Measurements from ENCODE around the gene RNF121. TPM values are rescaled to one million over a fixed set of nuclear protein-coding genes. Genes with fewer than 3 reads are reported as not detected.

Gene RNF121
- total RNA-seq, 1 donor from 2014 or later: 23.0 TPM

- intact Hi-C loops (cut with DNase I): no loop called here
- DNase-seq (ENCODE audit: missing footprints) (no peak), ATAC-seq (no peak)
Observed at GRCh38 chr11:71999798-72000197, 71.0 kb downstream of the RNF121 start.

GRCh38 chr11:72000202-72000867, 71.5 kb downstream of the RNF121 start:
- no peak for DNase-seq (ENCODE audit: missing footprints)
- no peak for ATAC-seq
- intact Hi-C loops (cut with DNase I): no loop called here

DNA sequence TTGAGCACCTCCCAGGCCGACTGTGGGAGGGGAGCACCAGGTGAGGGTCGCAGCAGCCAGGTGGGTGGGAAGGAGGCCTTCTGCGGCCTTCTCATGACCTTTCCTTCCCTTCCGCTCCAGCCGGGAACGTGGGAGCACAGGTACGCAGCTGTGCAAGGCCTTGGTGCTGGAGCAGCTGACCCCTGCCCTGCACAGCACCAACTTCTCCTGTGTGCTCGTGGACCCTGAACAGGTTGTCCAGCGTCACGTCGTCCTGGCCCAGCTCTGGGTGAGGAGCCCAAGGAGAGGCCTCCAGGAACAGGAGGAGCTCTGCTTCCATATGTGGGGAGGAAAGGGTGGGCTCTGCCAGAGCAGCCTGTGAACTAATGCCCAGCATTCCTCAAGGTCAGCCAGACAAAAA, 72.4 kb downstream of the RNF121 start:
- ATAC-seq (no peak), DNase-seq (ENCODE audit: missing footprints) (no peak)
- intact Hi-C loops (cut with DNase I): no loop called here

- ATAC-seq: no peak
- intact Hi-C loops (cut with DNase I): no loop called here
- no peak for DNase-seq (ENCODE audit: missing footprints)
Observed at GRCh38 chr11:72001834-72002591, 73.2 kb downstream of the RNF121 start.

DNA sequence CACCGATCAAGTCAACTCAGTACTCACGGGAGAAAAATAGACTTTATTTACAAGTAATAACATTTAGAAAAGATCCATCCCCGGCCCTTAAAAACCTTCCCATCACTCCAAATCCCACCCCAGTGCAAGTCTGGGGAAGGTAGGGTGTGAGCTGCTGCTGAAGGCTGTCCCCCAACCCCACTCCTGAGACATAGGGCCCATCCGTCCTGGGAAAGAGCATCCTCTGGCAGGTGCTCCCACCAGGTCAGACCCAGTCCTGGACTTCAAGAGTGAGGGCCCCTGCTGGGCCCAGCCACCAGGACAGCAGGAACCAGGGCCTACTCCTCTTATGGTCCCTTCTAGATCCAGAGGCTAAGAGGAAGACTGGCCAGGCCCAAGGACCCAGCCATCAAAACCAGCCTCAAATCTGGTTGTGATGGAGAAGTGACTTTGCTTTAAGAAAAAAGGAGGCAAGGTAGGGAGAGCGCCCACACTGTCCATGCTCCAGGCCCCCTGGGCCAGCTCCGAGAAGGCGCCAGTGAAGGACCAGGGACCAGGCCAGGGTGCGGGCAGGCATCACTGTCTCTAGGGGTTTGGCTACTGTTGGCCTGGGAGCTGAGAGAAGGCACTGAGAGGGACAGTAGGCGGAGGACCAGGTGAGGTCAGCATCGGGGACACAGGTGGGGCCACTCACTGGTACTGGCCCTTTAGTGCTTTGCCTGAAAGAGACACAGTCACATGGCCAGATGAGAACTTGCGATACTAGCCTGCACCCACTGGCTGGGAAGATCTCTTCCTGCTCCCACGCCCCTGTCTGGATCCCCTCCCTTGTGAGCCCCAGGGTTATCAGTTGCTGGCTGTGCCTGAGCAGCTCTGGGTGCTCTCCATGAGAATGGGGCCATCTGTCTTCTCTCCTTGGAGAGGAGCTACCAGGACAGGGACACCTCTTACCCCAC, 74.3 kb downstream of the RNF121 start:
- intact Hi-C loops (cut with DNase I): no loop called here
- no peak for ATAC-seq

DNA sequence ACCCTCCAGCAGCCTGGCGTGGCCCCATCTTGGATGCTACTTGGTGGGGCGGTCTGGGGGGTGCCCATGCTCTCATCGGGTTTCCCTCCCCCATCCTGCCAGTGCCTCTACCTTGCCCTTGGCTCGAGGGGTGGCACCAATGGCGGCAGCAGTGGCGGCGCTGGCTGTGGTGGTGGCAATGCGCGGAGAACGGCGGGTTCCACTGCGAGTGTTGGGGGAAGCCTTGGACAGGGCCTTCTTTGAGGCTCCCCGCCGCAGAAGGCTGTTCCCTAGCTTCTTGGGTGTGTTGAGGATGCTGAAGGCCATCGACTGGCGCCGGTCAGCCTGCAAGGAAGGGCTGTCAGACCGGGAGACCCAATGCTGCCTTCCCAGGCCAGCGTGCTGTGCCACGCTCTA, 74.9 kb downstream of the RNF121 start:
- no peak for DNase-seq (ENCODE audit: missing footprints)
- intact Hi-C loops (cut with DNase I): no loop called here
- no peak for ATAC-seq

More for the DNA sequence above, 74.3 kb downstream of the RNF121 start:
- DNase-seq (ENCODE audit: missing footprints): no peak

DNA sequence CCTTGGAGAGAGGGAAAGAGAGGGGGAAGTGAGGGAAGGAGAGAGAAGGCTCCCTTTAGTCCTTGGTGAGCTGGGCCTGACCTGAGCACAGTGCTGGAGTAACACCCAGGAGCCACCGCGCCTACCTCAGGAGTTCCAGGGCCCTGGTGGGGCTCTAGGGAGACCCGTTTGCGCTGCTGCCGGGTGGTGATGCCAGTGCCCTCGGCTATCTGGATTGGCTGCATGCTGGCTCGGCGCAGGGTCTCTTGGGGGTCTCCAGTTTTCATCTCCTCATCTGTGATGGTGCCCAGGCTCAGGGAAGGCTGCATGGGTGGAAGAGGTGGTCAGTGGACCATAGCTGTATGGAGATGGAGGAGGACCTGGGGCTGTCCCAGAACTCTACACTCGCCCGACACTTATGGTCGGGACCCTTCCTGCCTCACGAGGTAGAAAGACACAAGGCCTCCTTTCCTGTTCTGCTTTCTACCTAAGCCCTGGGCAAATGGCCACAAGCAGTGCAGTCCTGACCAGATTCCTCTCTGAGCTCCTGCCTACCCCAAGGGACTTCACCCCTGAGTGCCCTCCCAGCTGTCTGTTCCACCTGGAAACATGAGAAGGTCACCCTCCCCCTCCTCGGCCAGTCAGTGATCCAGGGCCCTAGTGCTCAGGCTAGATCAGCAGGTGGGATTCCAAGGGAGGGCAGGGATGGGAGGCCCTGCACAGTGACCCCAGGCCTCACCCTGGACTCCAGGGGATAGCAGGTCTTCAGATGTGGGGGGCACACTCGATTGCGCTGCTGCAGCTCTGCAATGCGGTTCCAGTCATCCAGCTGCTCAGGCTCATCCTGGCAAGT, 75.9 kb downstream of the RNF121 start:
- DNase-seq (ENCODE audit: missing footprints) (no peak), ATAC-seq (no peak)
- intact Hi-C loops (cut with DNase I): no loop called here

DNA sequence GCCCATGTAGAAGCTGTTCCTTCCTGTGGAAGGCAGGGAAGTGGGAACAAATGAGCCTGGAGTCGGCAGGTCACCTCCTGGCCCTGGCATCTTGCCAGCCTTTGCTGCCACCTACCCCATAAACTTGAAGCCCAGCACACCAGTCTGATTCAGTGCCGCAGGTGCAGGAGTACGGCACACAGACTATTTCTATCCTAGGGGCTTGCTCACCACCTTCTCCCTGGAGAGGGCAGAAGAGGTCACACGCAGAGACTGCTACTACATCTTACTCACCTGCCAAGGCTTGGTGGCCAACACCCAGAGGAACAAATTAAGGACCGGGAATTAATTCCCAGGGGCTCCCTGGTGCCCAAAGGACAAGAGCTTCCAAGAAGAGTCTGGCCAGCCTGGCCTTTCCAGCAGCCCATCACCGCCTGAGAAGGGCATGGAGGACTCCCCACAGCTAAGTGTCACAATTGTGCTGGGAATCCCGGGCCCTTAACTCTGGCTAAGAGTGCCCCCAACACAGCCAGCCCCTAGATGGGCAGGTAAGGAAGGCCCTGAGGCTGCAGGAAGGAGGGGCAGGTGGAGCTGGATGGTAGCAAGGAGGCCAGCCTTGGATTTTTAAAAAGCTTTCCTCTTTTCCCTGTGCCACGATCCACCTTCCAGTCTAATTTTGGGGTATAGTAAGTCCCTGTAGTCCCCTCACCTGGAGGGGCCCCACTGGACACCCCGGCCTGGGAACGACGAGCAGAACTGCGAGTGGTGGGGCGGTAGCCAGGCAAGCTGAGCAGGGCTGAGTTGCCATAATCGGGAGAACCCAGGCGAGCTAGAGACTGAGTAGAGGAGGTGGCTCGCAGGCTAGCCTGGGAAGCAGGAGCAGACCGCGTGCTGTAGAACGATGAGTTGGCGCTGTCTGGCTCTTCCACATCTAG, 76.8 kb downstream of the RNF121 start:
- DNase-seq (ENCODE audit: missing footprints): no peak
- intact Hi-C loops (cut with DNase I): no loop called here
- no peak for ATAC-seq

DNA sequence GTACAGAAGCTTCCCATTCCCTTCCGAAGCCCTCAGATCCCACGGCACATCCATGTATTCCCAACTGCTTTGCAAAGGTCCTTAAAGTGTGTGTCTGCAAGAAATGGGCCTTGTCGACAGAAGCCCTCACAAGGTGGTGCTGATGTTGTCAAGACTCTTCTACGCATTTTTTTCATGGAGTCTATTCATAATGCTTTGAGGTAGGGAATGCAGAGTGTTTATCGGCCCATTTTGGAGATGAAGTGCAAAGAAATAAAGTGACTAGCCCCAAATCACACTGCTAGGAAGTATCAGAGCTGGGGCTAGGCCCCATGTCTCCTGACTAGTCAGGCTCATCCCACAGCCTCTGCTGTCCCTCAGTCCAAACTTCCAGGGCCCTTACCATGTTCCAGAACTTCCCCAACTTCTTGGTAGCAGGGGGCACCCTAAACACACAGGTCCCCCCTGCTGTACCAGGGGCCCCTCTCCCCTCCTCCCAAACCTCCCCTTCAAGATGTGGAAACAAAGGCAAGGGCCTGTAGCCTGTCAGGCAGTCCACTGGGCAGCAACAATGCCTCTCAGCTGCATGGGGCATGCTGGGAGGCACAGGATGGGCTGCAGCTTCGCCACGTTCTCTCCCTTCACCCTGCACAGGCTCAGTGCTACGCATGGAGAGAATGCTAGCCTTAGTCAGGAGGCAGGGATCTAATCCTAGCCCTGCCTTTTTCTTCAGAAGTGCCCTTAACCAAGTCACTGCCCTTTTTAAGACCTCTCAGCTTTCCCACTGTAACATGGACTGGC, 77.7 kb downstream of the RNF121 start:
- ATAC-seq (no peak), DNase-seq (ENCODE audit: missing footprints) (no peak)
- intact Hi-C loops (cut with DNase I): no loop called here

- no peak for ATAC-seq
- no peak for DNase-seq (ENCODE audit: missing footprints)
- intact Hi-C loops (cut with DNase I): no loop called here
Observed at GRCh38 chr11:72007089-72007476, 78.2 kb downstream of the RNF121 start.

GRCh38 chr11:72007587-72007986, 78.7 kb downstream of the RNF121 start:
- intact Hi-C loops (cut with DNase I): no loop called here
- DNase-seq (ENCODE audit: missing footprints) (no peak), ATAC-seq (no peak)

GRCh38 chr11:72008728-72009127, 79.9 kb downstream of the RNF121 start:
- intact Hi-C loops (cut with DNase I): no loop called here
- no peak for ATAC-seq

GRCh38 chr11:72009156-72009555, 80.3 kb downstream of the RNF121 start:
- ATAC-seq (no peak), DNase-seq (ENCODE audit: missing footprints) (no peak)
- intact Hi-C loops (cut with DNase I): no loop called here

More at GRCh38 chr11:72008728-72009127, 79.9 kb downstream of the RNF121 start:
- DNase-seq (ENCODE audit: missing footprints): no peak

- DNase-seq (ENCODE audit: missing footprints) (no peak), ATAC-seq (peak; percentile 20)
- intact Hi-C loops (cut with DNase I): no loop called here
Observed at GRCh38 chr11:72010529-72011233, 81.8 kb downstream of the RNF121 start.

- DNase-seq (ENCODE audit: missing footprints) (no peak), ATAC-seq (no peak)
- intact Hi-C loops (cut with DNase I): no loop called here
Observed at GRCh38 chr11:72012091-72012630, 83.3 kb downstream of the RNF121 start.
